Stimulated activated CD8-positive, alpha-beta memory T cell treated with anti-CD3 and anti-CD28 coated beads, Interleukin-15, amount 100 ng/mL, for 48 hours (primary cell): Measurements from ENCODE around the gene PLVAP.

Experiments used
- DNase-seq, 2 donors: peaks; one replicate each; pipeline ENCODE4 v3.0.0-alpha.2; 2020; ENCODE audit warnings: low read depth in 2 of 2

Gene PLVAP

GRCh38 chr19:17335575-17335974 is 41.6 kb downstream of the PLVAP start:
- no peak for DNase-seq

- peak; percentile 88 to 90 for DNase-seq
Observed at GRCh38 chr19:17334414-17335409, 42.4 kb downstream of the PLVAP start, which contains the start of gene ANO8. TSS of gene ANO8 (minus strand) at chr19:17334855. CDS start at chr19:17334670, 185 bp downstream.

GRCh38 chr19:17333611-17334413 is 43.3 kb downstream of the PLVAP start:
- DNase-seq = peak; percentile 77

- peak in 1 of 2 donors; percentile 54 for DNase-seq
Observed at GRCh38 chr19:17332677-17333581, 44.2 kb downstream of the PLVAP start.

GRCh38 chr19:17332360-17332676 is 44.8 kb downstream of the PLVAP start:
- no peak for DNase-seq

GRCh38 chr19:17331045-17331558 is 46.0 kb downstream of the PLVAP start:
- no peak for DNase-seq

DNA sequence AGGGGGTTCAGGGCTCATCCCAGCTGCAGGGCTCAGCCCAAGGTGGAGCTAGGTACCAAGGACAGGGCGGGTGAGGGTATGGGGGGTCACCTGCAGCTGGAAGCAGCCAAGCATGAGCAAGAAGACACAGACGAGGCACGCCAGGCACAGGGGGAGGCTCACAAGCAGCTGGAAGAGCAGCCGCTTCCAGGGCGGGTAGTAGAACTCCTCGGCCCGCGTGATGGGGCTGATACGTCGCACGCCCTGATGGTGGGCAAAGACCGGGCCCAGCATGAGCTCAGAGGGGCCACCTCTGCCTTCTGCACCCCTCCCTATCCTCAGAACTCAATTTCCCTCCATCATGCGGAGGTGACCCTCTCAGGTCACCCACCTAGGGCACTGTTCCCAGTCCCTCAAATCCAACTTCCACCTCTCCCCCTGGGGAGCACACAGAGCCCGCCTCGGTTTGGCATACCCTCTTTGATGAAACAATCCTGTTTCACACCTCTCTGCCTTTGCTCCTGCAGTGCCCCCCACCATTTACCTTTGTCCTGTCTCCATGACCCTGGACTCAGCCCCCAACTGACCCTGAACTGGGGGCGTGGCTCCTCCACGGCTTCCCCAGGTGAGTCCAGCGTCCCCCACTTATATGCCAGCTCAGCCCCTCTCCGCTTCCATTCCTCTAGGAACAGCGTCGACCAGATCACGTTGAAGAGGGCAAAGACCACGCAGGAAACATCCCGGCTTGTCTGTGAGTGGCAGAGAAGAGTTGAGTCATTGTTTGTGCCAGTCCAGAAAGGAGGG is 46.7 kb downstream of the PLVAP start:
- no peak for DNase-seq

GRCh38 chr19:17329366-17330261 is 47.5 kb downstream of the PLVAP start:
- DNase-seq = no peak

DNA sequence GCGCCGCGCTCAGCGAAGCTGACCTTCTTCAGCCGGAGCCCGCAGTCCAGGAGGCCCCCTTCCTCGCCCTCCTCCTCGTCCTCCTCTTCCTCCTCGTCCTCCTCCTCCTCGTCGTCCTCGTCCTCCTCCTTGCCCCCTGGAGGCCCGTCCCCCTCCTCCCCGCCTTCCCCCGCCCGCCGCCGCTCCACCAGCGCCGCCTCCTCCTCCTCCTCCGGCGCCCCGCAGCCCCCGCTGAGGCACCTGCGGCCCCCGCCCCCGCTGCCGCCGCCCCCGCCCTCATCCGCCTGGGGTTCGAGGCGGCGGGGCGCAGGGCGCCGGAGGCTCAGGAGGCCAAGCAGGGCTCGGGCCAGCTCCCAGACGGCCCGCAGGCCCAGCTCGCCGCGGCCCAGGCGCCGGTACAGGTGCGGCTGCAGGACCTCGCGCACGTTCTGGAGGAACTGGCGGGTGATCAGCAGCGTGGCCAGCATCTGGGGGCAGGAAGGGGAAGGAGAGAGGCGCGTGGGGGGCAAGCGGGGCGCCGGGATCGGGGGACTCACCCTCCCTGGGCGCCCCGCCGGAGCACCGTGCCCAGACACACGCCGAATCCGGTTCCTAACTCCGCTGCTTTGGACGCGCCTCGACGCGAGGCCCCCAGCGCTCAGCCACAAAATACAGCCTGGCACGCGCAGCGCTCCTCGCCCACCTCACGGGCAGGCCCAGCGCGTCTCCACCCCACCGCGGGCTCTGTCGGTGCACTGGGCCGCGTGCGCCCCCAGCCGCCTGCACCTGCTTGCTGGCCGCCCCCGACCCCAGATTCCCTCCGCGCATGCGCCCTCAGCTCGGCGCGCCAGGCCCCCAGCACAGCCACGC is 48.4 kb downstream of the PLVAP start:
- no peak for DNase-seq

GRCh38 chr19:17327654-17328516 is 49.3 kb downstream of the PLVAP start:
- DNase-seq = no peak

GRCh38 chr19:17327068-17327653 is 50.0 kb downstream of the PLVAP start:
- DNase-seq = no peak

- DNase-seq = no peak
Observed at GRCh38 chr19:17326595-17326966, 50.6 kb downstream of the PLVAP start.

- no peak for DNase-seq
Observed at GRCh38 chr19:17325881-17326594, 51.1 kb downstream of the PLVAP start.

- no peak for DNase-seq
Observed at GRCh38 chr19:17325133-17325532, 52.0 kb downstream of the PLVAP start.

DNA sequence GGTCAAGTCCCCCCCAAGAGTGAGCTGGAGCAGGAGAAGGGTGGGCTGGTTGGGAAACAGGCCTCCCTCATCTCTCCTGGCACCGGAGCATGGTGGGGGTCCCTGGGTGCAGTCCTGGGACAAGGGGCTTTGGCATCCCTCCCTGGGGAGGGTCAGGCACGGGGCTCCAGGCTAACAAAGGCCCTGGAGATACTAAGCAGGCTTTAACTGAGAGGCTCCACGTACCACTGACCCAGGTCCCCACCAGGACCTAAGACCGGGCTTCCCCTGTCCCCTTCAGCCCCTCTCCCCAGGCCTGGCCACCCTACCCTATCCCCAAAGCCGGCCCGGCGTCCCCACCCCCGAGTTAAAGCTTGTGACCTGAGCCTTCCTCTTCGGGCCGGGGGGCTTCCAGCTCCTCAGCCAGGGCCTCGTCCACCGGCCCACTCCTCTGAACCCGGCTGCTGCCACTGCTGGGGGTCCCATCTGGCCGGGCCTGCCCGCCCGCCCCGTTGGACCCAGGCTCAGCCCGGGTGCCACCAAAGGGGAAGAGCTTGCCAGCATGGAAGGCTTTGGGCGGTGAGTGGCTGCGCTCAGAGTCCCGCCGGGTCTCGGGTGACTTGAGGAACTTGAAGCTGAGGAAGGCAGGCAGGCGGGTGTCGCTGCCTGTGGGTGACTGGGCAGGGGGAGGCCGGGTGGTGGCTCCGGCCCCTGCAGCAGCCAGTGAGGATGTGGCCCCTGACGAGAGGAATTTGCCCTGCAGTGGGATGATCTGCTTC is 52.6 kb downstream of the PLVAP start:
- no peak for DNase-seq

DNA sequence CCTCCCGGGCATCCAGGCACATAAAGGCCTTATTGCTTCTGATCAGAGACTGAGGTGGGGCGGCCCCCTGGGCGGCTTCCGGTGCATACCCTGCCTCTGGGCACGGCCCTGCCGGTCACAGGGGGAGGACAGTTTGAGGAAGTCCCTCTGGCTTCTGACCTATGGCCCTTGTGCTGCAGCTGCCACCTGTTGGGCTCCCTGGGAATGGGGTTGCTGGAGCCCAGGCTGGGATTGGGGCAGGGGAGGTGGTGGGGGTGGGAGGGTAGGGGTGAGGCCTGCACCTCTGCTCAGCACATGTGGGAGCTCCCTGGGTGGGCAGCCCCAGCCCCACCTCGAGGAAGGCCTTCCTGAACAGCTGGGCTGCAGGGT is 53.2 kb downstream of the PLVAP start:
- no peak for DNase-seq
